D721Med (cell line): ENCODE data around the gene PROK2.

ENCODE experiments used
- DNase-seq: peaks from one replicate; pipeline ENCODE4 v3.0.0; 2011; ENCODE audit warnings: low spot score; ENCODE audit not compliant: insufficient read length
- FAIRE-seq: peaks from 2 replicates; lab custom pipeline; 2011; peaks lifted over from hg19 to GRCh38; lab: Jason Lieb, UNC
- CTCF ChIP-seq: IDR thresholded peaks from 2 replicates; pipeline ENCODE4 v1.5.1; 2012; ENCODE audit warnings: mild to moderate bottlenecking, control low read depth; ENCODE audit not compliant: insufficient read depth; ENCODE audit errors: missing control alignments

Gene PROK2

GRCh38 chr3:71751602-71752001 is 33.3 kb downstream of the PROK2 start:
- no peak for TF ChIP-seq CTCF
- no peak for DNase-seq
- FAIRE-seq = no peak

GRCh38 chr3:71744738-71745137 is 40.2 kb downstream of the PROK2 start:
- no peak for TF ChIP-seq CTCF
- DNase-seq (no peak), FAIRE-seq (no peak)

- FAIRE-seq (peak; percentile 6), DNase-seq (no peak)
- TF ChIP-seq CTCF = no peak
Observed at GRCh38 chr3:71742621-71743020, 42.3 kb downstream of the PROK2 start.

DNA sequence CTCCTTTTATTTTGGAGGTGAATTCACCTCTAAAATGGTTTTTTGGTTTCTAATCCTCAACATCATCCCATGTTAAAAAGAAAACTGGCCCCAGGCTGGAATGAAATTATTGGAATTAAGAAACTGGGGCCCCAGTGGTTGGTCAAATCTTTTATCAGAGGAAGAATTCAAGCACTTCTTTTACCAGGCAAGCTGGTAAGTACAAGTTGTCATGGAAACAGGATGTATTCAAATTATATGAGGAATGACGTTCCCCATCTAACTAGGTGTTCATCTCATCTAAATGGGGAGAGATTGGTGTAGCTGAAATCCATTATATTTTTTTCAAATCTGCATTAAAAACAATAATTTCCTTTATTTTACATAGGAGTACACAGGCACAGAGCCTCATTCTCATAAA is 50.1 kb downstream of the PROK2 start:
- no peak for TF ChIP-seq CTCF
- DNase-seq = no peak
- FAIRE-seq = no peak

- no peak for TF ChIP-seq CTCF
- FAIRE-seq = peak; percentile 29
- no peak for DNase-seq
Observed at GRCh38 chr3:71733319-71733718, 51.6 kb downstream of the PROK2 start.

- DNase-seq = no peak
- no peak for FAIRE-seq
- no peak for TF ChIP-seq CTCF
Observed at GRCh38 chr3:71732637-71733036, 52.3 kb downstream of the PROK2 start.

- TF ChIP-seq CTCF = no peak
- DNase-seq = no peak
- FAIRE-seq = no peak
Observed at GRCh38 chr3:71728632-71729342, 56.2 kb downstream of the PROK2 start.
